NCI-H1417 (cell line): ENCODE data around the gene TCN1.
"Not testable (repeated sequence)": the region's sequence is repeated elsewhere in the genome, so short reads cannot be mapped to it uniquely, and the experiment has no call there.

Source experiments
- DNase-seq, 3 experiments: peaks; one replicate each; lab custom pipeline; 2025; lab: John Stamatoyannopoulos, UW

The TCN1 gene

GRCh38 chr11:59866397-59866796 lies at the start of gene TCN1:
TCN1 (minus strand) TSS chr11:59866487; CDS start chr11:59866470, 17 bp downstream.
- DNase-seq = no peak

- DNase-seq = not testable (repeated sequence)
Measured at GRCh38 chr11:59903569-59903968, 37.3 kb upstream of the TCN1 start.

- DNase-seq = no peak
Measured at GRCh38 chr11:59901306-59901705, 35.0 kb upstream of the TCN1 start.

- no peak for DNase-seq
Measured at GRCh38 chr11:59900366-59901126, 34.3 kb upstream of the TCN1 start.

DNA sequence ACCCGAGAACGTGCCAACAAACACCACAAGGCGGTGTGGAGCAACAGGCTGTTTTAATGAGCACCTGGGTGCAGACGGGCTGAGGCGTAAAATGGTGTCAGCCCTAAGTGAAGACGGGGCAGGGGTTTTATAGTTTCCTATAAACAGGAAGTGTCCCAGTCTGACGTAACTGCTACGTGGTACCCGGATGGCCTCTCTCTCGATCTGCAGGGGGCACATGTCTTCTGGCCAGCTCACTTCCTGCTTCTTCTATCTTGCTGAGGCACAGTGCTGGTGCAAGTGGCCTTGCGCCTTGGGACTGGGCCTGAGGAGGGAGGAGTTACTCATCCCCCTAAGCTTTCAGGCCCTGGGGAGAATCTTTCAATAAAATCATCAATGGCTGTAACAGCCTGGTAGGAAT lies 33.2 kb upstream of the TCN1 start:
- DNase-seq = no peak

- no peak for DNase-seq
Measured at GRCh38 chr11:59898650-59899049, 32.4 kb upstream of the TCN1 start.

DNA sequence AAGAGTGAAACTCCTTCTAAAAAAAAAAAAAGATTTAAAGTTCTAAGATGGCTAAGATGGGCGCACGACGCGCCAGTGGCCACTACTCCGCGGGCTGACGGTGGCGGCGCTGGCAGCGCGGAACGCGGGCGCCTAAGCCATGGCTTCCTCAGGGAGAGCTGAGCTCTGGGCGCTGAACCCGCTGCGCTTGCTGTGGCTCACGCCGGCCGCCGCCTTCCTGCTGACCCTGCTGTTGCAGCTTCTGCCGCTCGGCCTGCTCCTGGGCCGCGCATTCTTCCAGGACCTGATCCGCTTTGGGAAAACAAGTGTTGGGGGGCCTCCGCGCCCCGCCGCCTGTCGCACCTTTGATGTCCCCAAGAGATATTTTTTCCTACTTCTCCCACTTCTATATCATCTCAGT lies 31.8 kb upstream of the TCN1 start:
- no peak for DNase-seq

DNA sequence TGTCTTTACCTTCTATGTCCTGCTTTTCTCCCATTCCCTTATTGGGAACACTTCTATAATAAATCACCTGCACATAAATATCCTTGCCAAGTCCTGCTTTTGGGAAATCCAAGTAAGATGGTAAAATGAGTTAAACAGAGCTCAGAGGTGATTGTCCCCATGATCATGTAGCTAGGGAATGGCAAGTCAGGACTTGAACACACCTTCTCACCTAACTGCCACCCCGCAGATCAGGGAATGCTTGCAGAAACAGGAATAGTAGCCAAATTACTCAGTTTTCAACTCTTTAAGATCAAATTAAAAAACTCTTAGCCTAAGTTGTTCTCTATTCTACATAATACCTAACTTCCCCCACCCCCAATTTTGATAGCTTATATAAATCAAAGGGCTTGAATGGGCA lies 28.3 kb upstream of the TCN1 start:
- no peak for DNase-seq

GRCh38 chr11:59891781-59892181 lies 25.5 kb upstream of the TCN1 start:
- no peak for DNase-seq

GRCh38 chr11:59887156-59887555 lies 20.9 kb upstream of the TCN1 start:
- not testable (repeated sequence) for DNase-seq

- no peak for DNase-seq
Measured at GRCh38 chr11:59883597-59883996, 17.3 kb upstream of the TCN1 start.

DNA sequence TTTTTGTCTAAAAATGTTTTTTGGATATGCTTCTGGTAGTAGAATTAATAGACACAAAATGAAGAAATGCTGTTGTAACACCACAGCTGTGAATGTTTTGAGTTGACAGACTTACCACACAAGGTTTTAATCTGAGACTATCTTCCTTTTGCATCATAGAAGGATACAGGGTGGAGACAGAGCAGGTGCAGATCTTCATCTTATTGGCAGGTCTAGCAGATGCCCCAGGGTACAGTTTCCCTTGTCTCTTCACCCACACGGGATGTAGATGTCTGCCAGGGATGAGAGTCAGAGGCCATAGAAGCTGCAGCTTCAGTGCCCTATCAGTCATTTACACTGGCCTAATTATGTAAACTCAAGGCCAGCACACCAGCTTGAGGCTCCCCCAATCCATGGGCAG lies 13.3 kb upstream of the TCN1 start:
- no peak for DNase-seq

DNA sequence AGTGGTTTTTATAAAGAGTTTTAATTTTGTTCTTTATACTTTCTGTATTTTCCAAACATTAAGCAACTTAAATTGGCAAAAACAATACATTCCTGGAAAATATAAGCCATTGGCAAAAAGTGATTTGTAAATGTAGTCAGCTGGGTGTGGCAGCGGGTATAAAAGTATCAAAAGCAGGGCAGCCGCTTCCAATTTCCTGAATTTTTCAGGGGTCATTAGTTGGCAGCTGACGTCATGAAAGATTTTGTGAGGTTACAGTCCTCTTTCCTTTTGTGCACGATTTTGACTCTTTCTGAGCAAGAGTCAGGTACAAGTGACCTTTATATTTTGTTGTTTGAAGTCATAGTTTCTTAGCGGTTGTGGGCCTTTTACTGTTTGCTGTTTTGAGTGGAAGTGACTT lies 12.3 kb upstream of the TCN1 start, which contains the start of gene OOSP3:
Gene OOSP3 (plus strand): TSS at position 208 of the 400 bp plus-strand sequence. CDS start 27 bp downstream, at position 235.
- DNase-seq = no peak

- DNase-seq = no peak
Measured at GRCh38 chr11:59877784-59878183, 11.5 kb upstream of the TCN1 start.

GRCh38 chr11:59877325-59877724 lies 11.0 kb upstream of the TCN1 start:
- no peak for DNase-seq

GRCh38 chr11:59875856-59876519 lies 9.7 kb upstream of the TCN1 start:
- DNase-seq = no peak

- DNase-seq = no peak
Measured at GRCh38 chr11:59872076-59872475, 5.8 kb upstream of the TCN1 start.

- DNase-seq = no peak
Measured at GRCh38 chr11:59867946-59868345, 1.7 kb upstream of the TCN1 start.

- DNase-seq = no peak
Measured at GRCh38 chr11:59866836-59867235, 549 bp upstream of the TCN1 start.

DNA sequence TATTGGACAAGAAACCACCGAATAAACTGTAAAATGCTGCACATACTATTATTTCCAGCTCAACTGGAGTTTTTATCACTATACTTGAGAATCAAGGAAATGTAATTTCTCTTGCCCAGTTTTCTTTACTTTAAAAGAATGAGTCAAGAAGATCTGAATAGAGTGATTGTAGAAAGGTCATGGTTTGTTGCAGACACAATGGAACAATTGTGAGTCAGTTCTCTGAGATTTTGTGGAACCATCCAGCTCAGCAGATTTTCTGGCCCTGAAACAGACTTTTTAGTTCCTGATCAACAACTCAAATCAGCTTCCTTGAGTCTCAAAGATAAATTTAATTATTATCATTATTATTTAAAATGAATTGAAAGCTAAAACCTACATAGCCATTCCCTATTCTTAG lies 1.3 kb downstream of the TCN1 start:
- DNase-seq = no peak

GRCh38 chr11:59862252-59862651 lies 4.0 kb downstream of the TCN1 start:
- DNase-seq = no peak

DNA sequence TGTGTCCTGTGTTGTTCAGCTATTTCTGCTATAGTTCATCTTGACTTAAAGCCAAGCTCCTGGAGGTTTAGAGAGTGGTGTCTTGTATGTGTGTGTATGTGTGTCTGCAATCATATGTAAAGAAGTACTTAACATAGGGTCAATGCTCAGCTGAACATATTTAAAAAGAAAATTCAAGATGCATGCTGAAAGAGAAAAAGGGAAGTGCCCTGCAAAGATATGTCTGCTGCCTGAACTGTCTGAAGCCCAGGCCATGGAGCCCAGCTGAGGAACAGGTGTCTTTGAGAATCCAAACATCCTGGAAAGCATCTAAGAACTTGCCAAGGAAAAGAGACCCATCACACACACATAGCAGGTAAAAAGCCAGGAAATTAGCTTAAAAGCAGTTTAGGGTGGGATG lies 6.6 kb downstream of the TCN1 start:
- no peak for DNase-seq
